ENCODE results near the gene NDUFAF3. TPM values are rescaled to one million over a fixed set of nuclear protein-coding genes. Genes with fewer than 3 reads are reported as not detected.

NDUFAF3 gene
- total RNA-seq, 2 experiments from 2014 or later, result 124 to 309 TPM

GRCh38 chr3:48997102-48997635 is 24.8 kb upstream of the NDUFAF3 start:
- intact Hi-C loops (cut with micrococcal nuclease; ENCODE audit: unreplicated experiment), result no loop called here
- TF ChIP-seq EZH2phosphoT487 (IDR thresholded peaks at IDR 0.05; ENCODE audit: borderline replicate concordance, low read depth, low read length), result no peak
- TF ChIP-seq, protein P1, sequence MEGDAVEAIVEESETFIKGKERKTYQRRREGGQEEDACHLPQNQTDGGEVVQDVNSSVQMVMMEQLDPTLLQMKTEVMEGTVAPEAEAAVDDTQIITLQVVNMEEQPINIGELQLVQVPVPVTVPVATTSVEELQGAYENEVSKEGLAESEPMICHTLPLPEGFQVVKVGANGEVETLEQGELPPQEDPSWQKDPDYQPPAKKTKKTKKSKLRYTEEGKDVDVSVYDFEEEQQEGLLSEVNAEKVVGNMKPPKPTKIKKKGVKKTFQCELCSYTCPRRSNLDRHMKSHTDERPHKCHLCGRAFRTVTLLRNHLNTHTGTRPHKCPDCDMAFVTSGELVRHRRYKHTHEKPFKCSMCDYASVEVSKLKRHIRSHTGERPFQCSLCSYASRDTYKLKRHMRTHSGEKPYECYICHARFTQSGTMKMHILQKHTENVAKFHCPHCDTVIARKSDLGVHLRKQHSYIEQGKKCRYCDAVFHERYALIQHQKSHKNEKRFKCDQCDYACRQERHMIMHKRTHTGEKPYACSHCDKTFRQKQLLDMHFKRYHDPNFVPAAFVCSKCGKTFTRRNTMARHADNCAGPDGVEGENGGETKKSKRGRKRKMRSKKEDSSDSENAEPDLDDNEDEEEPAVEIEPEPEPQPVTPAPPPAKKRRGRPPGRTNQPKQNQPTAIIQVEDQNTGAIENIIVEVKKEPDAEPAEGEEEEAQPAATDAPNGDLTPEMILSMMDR (conservative IDR thresholded peaks at IDR 0.05; ENCODE audit: low read length), result peak; percentile 36

GRCh38 chr3:48997714-48998637 is 23.9 kb upstream of the NDUFAF3 start:
- ChIA-PET POLR2A (no interaction called here), CTCF (ENCODE audit: unreplicated experiment) (no interaction called here)
- H3K4me2 ChIP-seq (ENCODE audit: low read length), result no peak overlapping the region

More at GRCh38 chr3:48997102-48997635, 24.8 kb upstream of the NDUFAF3 start:
- H3K4me3 ChIP-seq (ENCODE audit: low read depth, low read length, poor library complexity, severe bottlenecking), result no peak overlapping the region
- ChIA-PET POLR2A (interaction anchor here (0.6 kb wide), 1 partner anchor 13 kb away, joined by 4 read pairs; no protein-coding TSS in a partner anchor), CTCF (ENCODE audit: unreplicated experiment) (no interaction called here)
- no peaks in the 10 kb centered on the region for H3K79me2 ChIP-seq (ENCODE audit: insufficient read depth, low read depth, low read length)
- H3K27ac ChIP-seq (ENCODE audit: low read depth, low read length, poor library complexity, severe bottlenecking), result no peak overlapping the region
- no peaks in the 10 kb centered on the region for H3K36me3 ChIP-seq (ENCODE audit: insufficient read depth, low read length)
- no peaks in the 10 kb centered on the region for H4K20me1 ChIP-seq (ENCODE audit: insufficient read depth, low read length)
- no TSS peak for BruUV-seq (replicated peaks)
- no peak for DNase-seq (ENCODE audit: low spot score)
- no peaks in the 10 kb centered on the region for H3K9me2 ChIP-seq (ENCODE audit: insufficient read depth, low read length)
- no peak overlapping the region for H3K4me2 ChIP-seq (ENCODE audit: low read length)
- H3K9me3 ChIP-seq (ENCODE audit: low read length), result no peaks in the 10 kb centered on the region
- no peaks in the 10 kb centered on the region for H3K4me1 ChIP-seq (ENCODE audit: insufficient read depth, low read length, poor library complexity, severe bottlenecking)
- no peak overlapping the region for H2AFZ ChIP-seq (ENCODE audit: low read length)

More at GRCh38 chr3:48997714-48998637, 23.9 kb upstream of the NDUFAF3 start:
- Histone ChIP-seq H2AFZ (ENCODE audit: low read length) (no peak overlapping the region), H3K27ac (ENCODE audit: low read depth, low read length, poor library complexity, severe bottlenecking) (no peak overlapping the region), H3K36me3 (ENCODE audit: insufficient read depth, low read length) (no peaks in the 10 kb centered on the region), H3K79me2 (ENCODE audit: insufficient read depth, low read depth, low read length) (no peaks in the 10 kb centered on the region), H3K4me1 (ENCODE audit: insufficient read depth, low read length, poor library complexity, severe bottlenecking) (no peaks in the 10 kb centered on the region), H4K20me1 (ENCODE audit: insufficient read depth, low read length) (no peaks in the 10 kb centered on the region), H3K9me3 (ENCODE audit: low read length) (no peaks in the 10 kb centered on the region), H3K4me3 (ENCODE audit: low read depth, low read length, poor library complexity, severe bottlenecking) (no peak overlapping the region), H3K9me2 (ENCODE audit: insufficient read depth, low read length) (no peaks in the 10 kb centered on the region)
- TF ChIP-seq, protein P1 (conservative IDR thresholded peaks at IDR 0.05; ENCODE audit: low read length), result no peak
- TF ChIP-seq EZH2phosphoT487 (IDR thresholded peaks at IDR 0.05; ENCODE audit: borderline replicate concordance, low read depth, low read length), result no peak
- DNase-seq (ENCODE audit: low spot score), result no peak
- intact Hi-C loops (cut with micrococcal nuclease; ENCODE audit: unreplicated experiment), result no loop called here
- no TSS peak for BruUV-seq (replicated peaks)
